ENCODE data around the gene CACNA2D1. TPM values are rescaled to one million over a fixed set of nuclear protein-coding genes. Genes with fewer than 3 reads are reported as not detected.

The CACNA2D1 gene
- total RNA-seq, 1 experiment from 2014 or later: 0.27 TPM

DNA sequence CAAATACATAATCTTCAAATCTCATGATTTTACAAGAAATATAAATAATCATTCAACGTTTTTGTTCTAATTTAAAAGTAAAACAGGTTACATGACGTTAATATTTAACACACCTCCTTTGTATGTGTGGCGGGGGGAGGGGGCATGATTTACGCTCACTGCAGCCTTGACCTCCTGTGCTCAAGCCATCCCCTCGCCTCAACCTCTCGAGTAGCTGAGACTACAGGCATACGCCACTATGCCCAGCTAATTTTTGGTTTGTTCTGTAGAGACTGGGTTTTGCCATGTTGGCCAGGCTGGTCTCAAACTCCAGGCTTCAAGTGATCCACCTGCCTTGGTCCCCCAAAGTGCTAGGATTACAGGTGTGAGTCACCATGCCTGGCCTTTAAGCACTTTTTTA is 7.2 kb upstream of the CACNA2D1 start:
- H3K4me1 ChIP-seq (ENCODE audit: control insufficient read depth in 1 of 2, insufficient read depth in 2 of 2, low read length in 2 of 2): no peaks in the 10 kb centered on the region
- H3K36me3 ChIP-seq (ENCODE audit: control insufficient read depth in 1 of 2, insufficient read depth in 2 of 2, low read length in 2 of 2): no peaks in the 10 kb centered on the region
- BruUV-seq (replicated peaks): no TSS peak
- H4K20me1 ChIP-seq (ENCODE audit: insufficient read depth): no peaks in the 10 kb centered on the region
- H3K4me2 ChIP-seq (ENCODE audit: low read length): no peak overlapping the region
- H3K9me3 ChIP-seq (ENCODE audit: control insufficient read depth in 1 of 2, insufficient read depth in 1 of 2, low read depth in 1 of 2, low read length in 2 of 2): no peaks in the 10 kb centered on the region
- ChIA-PET RAD21 (ENCODE audit: low non-redundant PET in 1 of 2, low total read pairs in 2 of 2, uncharacterized antibody in 2 of 2, unreplicated experiment in 2 of 2) (no interaction called here), POLR2A (no interaction called here), CTCF (no interaction called here)
- H3K27ac ChIP-seq (ENCODE audit: low read depth, low read length): no peak overlapping the region
- no peaks in the 10 kb centered on the region for H3K27me3 ChIP-seq (ENCODE audit: insufficient read depth, low read length)
- ATAC-seq (no peak), DNase-seq (ENCODE audit: low read depth, low spot score) (no peak)
- no peak overlapping the region for H2AFZ ChIP-seq (ENCODE audit: low read depth, low read length, poor library complexity, severe bottlenecking)
- intact Hi-C loops (cut with micrococcal nuclease): no loop called here
- no peak for TF ChIP-seq EGR1 (IDR thresholded peaks at IDR 0.05; ENCODE audit: low read depth)
- no peak for TF ChIP-seq SIN3A (IDR thresholded peaks at IDR 0.05; ENCODE audit: low read depth)
- TF ChIP-seq, protein P1, sequence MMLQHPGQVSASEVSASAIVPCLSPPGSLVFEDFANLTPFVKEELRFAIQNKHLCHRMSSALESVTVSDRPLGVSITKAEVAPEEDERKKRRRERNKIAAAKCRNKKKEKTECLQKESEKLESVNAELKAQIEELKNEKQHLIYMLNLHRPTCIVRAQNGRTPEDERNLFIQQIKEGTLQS (IDR thresholded peaks at IDR 0.05): no peak
- no peak for TF ChIP-seq EZH2 (IDR thresholded peaks at IDR 0.05)
- no peak for TF ChIP-seq RAD21 (IDR thresholded peaks at IDR 0.05; ENCODE audit: low read depth)
- TF ChIP-seq ZNF274 (IDR thresholded peaks at IDR 0.05; ENCODE audit: low read depth, low read length): no peak
- TF ChIP-seq FOSL1 (IDR thresholded peaks at IDR 0.05; ENCODE audit: low read depth): no peak
- TF ChIP-seq, protein P2, sequence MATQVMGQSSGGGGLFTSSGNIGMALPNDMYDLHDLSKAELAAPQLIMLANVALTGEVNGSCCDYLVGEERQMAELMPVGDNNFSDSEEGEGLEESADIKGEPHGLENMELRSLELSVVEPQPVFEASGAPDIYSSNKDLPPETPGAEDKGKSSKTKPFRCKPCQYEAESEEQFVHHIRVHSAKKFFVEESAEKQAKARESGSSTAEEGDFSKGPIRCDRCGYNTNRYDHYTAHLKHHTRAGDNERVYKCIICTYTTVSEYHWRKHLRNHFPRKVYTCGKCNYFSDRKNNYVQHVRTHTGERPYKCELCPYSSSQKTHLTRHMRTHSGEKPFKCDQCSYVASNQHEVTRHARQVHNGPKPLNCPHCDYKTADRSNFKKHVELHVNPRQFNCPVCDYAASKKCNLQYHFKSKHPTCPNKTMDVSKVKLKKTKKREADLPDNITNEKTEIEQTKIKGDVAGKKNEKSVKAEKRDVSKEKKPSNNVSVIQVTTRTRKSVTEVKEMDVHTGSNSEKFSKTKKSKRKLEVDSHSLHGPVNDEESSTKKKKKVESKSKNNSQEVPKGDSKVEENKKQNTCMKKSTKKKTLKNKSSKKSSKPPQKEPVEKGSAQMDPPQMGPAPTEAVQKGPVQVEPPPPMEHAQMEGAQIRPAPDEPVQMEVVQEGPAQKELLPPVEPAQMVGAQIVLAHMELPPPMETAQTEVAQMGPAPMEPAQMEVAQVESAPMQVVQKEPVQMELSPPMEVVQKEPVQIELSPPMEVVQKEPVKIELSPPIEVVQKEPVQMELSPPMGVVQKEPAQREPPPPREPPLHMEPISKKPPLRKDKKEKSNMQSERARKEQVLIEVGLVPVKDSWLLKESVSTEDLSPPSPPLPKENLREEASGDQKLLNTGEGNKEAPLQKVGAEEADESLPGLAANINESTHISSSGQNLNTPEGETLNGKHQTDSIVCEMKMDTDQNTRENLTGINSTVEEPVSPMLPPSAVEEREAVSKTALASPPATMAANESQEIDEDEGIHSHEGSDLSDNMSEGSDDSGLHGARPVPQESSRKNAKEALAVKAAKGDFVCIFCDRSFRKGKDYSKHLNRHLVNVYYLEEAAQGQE (IDR thresholded peaks at IDR 0.05; ENCODE audit: low read depth): no peak
- TF ChIP-seq YY1 (IDR thresholded peaks at IDR 0.05; ENCODE audit: extremely low read depth, insufficient replicate concordance, low read depth, low read length): no peak
- no peak for TF ChIP-seq SRF (IDR thresholded peaks at IDR 0.05; ENCODE audit: low read depth)
- TF ChIP-seq, protein P3, sequence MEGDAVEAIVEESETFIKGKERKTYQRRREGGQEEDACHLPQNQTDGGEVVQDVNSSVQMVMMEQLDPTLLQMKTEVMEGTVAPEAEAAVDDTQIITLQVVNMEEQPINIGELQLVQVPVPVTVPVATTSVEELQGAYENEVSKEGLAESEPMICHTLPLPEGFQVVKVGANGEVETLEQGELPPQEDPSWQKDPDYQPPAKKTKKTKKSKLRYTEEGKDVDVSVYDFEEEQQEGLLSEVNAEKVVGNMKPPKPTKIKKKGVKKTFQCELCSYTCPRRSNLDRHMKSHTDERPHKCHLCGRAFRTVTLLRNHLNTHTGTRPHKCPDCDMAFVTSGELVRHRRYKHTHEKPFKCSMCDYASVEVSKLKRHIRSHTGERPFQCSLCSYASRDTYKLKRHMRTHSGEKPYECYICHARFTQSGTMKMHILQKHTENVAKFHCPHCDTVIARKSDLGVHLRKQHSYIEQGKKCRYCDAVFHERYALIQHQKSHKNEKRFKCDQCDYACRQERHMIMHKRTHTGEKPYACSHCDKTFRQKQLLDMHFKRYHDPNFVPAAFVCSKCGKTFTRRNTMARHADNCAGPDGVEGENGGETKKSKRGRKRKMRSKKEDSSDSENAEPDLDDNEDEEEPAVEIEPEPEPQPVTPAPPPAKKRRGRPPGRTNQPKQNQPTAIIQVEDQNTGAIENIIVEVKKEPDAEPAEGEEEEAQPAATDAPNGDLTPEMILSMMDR (IDR thresholded peaks at IDR 0.05 in 2 of 3, conservative IDR thresholded peaks at IDR 0.05 in 1 of 3; ENCODE audit: borderline replicate concordance in 1 of 3, insufficient read depth in 1 of 3, low read depth in 2 of 3, low read length in 2 of 3): no peak
- TF ChIP-seq EZH2phosphoT487 (IDR thresholded peaks at IDR 0.05; ENCODE audit: borderline replicate concordance): no peak
- TF ChIP-seq SP1 (IDR thresholded peaks at IDR 0.05; ENCODE audit: low read depth): no peak
- TF ChIP-seq CEBPB (IDR thresholded peaks at IDR 0.05; ENCODE audit: low read depth): no peak
- TF ChIP-seq TCF7L2 (IDR thresholded peaks at IDR 0.05; ENCODE audit: borderline replicate concordance, extremely low read depth, insufficient read depth, insufficient read length): no peak
- TF ChIP-seq, protein P4, sequence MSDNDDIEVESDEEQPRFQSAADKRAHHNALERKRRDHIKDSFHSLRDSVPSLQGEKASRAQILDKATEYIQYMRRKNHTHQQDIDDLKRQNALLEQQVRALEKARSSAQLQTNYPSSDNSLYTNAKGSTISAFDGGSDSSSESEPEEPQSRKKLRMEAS (IDR thresholded peaks at IDR 0.05): no peak
- TF ChIP-seq ZFX (IDR thresholded peaks at IDR 0.05): no peak
- no peak for TF ChIP-seq POLR2AphosphoS5 (IDR thresholded peaks at IDR 0.05; ENCODE audit: low read depth, low read length)
- H3K9me2 ChIP-seq (ENCODE audit: insufficient read depth): no peaks in the 10 kb centered on the region
- H3K9ac ChIP-seq (ENCODE audit: low read length): no peak overlapping the region
- H3K79me2 ChIP-seq (ENCODE audit: insufficient read depth, low read length): no peaks in the 10 kb centered on the region
- no peak overlapping the region for H3K4me3 ChIP-seq (replicated peaks in 1 of 2; ENCODE audit: low read depth in 1 of 2, low read length in 2 of 2)

All from HCT116 (cell line).